GM21390 (cell line): ENCODE data around the gene ARL3.
"Not testable (repeated sequence)": the region's sequence is repeated elsewhere in the genome, so short reads cannot be mapped to it uniquely, and the experiment has no call there.

Source experiments
- ATAC-seq: cut with Tn5 transposase; IDR thresholded peaks from one replicate; pipeline ENCODE4 v1.9.1; 2021; ENCODE audit not compliant: unreplicated experiment

The ARL3 gene

DNA sequence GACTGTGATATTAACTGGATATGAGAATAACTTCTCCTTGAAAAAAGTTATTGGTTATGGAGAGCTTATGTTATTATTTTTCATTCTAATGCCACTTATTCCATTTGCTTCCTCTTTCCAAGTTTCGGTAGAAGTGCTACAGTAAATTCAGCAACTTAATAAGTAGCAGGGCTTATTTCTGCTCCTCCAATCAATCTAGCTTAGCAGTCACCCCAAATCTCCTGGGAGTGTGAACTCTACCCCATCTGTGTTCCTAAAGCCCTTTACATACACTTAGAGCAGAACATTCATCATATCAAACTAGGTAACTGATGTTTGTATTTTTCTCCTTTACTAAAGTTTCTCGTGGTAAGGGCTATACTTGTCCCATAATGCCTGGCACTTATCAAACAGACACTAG lies 8.7 kb downstream of the ARL3 start:
- ATAC-seq, result no peak

DNA sequence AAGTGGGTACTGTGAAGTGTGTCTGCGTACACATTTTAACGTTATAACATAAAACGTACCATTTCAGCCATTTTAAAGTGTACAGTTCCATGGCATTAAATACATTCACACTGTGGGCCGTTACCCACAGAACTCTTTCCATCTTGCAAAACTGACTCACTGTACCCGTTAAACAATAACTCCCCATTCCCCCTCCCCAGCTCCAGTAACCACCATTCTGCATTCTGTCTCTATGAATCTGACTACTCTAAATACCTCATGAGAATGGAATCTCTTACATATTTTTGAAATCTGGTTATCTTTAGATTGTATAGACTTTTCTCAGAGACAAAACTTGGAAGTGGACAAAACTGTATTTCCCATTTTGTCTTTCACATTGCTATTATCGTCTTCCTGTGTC lies 9.3 kb downstream of the ARL3 start:
- no peak for ATAC-seq

DNA sequence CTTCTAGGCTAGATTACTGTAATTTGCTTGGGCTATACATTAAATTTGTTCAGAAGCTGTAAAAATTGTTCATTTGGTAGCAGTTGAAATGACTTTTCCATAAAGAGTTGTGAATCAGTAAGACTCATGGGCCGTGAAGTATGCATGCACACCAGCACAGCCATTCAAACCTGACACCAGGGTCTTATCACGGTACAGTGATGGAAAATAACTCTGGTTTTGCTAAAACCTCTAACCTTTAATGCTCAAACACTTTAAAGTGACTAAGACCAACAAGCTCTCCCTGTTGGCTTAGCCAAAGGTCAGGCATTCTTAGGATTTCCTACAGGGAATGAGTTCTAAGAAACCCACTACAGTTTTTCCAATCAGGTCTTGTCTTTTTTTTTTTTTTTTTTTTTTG lies 11.5 kb downstream of the ARL3 start:
- no peak for ATAC-seq

DNA sequence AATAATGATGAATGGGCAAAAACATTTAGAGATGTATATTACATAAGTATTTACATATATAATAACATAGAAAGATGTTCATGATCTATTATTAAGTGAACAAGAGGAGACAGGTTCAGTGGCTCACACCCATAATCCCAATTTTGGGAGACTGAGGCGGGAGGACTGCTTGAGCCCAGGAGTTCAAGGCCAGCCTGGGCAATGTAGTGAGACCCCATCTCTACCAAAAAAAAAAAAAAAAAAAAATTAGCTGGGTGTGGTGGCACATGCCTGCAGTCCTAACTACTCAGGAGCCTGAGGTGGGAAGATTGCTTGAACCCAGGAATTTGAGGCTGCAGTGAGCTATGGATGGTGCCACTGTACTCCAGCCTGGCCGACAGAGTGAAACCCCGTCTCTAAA lies 12.4 kb downstream of the ARL3 start:
- no peak for ATAC-seq

DNA sequence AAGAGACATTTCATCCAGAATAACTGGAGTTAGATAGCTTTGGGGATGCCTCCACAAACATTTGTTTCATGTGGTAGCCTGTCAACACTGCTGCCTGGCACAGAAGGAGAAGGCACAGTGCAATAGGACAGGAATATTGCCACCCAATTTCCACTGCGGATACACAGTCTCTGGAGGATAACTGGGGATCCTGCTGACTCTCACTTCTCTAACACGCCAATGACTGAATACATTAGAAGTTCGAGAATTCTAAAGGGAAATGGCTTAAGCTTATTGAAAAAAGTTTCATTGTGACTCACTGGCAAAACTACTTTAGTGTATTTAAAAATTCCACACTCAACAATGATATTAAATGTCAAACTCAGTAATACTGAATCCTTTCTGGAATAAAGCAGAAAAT lies 12.9 kb downstream of the ARL3 start:
- ATAC-seq, result no peak

DNA sequence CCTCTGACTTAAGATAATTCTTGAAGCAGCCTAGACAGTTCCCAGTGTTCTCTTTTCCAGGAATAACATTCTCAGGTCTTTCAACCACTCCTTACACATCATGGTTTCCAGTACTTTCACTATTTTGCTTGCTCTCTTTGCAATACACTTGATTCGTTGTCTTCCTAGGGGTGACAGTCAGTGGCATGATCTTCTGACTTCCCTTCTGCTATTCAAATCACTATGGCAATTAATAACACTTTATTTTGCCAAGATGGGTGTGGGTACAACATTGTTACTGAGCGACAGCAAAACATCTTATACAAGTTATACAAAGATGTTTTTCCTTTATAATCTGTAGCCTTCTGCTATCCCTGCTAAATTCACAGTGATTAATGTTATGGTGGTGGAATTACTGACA lies 15.3 kb downstream of the ARL3 start:
- no peak for ATAC-seq

DNA sequence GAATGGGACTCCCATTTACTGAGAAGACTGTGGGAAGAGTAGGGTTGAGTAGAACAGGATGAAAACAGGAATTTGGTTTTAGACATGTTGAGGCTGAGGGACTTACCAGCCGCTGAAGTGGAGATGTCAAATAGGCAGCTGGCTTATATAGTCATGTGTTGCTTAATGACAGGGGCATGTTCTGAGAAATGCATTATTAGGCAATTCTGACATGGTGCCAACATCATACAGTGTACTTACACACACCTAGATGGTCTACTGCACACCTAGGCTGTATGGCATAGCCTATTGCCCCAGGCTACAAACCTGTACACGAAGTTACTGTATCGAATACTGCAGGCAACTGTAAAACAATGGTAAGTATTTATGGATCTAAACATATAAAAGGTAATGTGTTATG lies 17.5 kb downstream of the ARL3 start:
- no peak for ATAC-seq

DNA sequence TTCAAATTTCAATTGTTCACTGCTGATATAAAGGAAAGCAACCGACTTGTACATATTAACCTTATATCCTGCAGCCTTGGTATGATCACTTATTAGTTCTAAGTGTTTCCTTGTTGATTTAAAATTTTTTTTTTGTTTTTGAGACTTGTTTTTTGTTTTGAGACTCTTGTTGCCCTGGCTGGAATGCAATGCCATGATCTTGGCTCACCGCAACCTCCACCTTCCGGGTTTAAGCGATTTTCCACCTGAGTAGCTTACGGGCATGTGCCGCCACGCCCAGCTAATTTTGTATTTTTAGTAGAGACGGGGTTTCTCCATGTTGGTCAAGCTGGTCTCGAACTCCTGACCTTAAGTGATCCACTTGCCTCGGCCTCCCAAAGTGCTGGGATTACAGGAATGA lies 18.8 kb downstream of the ARL3 start:
- not testable (repeated sequence) for ATAC-seq

DNA sequence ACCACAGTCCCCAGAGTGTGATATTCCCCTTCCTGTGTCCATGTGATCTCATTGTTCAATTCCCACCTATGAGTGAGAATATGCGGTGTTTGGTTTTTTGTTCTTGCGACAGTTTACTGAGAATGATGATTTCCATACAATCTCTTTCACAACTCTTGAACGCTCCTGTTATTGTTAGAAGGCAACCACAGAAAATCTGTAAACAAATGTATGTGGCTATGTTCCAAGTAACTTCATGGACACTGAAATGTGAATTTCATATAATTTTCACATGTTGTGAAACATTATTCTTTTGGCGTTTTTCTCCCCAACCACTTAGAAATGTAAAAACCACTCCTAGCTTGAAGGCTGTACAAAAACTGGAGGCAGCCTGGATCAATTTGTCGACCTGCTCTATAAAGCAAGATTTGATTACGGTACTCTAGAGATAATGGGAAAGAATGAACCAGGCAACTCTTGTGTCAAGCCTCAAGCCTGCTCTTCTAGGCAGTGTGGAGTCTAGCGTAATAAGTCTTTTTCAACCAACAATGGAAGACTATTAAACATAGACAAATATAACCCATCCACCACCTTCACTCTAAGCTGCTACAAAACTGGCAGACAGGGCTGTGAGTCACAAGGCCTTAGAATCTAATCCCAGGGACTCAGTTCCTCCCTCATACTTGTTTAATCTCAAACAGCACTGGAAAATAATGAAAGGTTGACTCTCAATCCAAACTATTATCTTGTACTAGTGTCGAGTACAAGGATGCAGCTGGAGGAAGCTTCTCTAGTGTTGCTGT lies 22.7 kb downstream of the ARL3 start:
- ATAC-seq, result no peak

DNA sequence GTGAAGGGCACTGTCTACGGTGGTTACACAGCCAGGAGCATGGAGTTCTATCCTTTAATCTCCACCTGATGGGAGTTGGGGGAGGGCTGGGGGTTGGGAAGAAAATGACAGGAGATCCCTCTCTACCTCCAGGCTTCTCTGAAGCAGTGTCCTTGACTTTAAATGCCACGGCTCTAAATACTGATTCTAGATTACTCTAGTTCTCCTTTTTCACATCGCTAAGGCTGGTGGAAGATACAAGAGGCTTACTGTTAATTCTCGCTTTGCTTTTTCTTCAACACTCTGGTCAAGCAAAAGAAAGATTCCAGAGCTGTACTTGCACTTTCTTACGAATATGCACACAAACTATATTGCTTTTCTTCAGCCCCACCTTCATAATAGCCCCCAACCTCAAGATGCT lies 30.5 kb downstream of the ARL3 start:
- ATAC-seq, result no peak

DNA sequence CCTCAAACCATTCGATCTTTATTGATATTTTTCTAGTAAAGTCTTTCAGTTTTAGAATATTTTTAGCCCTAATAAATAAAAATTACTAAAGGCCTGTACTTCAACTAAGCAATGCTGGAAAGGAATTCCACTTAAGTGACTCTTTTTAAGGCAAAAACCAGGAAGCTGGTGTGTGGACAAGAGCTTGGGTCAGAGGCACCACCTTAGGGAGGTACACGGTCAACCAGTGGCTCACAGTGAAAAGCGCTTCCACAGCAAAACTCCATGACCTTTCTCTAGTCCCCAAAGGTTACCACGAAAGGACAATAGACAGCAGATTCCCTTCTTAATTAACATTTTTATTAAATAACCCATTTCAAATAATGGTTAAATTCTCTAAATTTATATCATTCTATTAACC lies 31.2 kb downstream of the ARL3 start:
- ATAC-seq, result no peak

DNA sequence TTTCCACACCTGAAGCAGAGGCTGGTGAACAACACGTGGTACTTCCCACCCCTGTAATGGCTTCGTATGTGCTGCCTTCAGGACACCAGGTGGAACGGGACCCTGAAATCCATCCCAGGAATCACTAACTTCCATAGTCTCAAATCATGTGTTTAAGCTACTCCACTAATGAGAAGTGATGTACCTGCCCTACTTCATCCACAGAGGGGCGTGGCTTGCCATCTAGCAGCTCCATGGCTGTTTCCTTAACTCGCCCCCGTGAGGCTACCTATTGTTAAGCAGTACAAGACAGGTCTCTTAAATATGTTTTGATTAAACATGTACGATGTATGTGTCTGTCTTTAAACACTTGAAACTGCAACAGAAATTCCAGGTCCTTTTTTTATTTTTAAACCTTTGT lies 31.8 kb downstream of the ARL3 start:
- ATAC-seq, result no peak

DNA sequence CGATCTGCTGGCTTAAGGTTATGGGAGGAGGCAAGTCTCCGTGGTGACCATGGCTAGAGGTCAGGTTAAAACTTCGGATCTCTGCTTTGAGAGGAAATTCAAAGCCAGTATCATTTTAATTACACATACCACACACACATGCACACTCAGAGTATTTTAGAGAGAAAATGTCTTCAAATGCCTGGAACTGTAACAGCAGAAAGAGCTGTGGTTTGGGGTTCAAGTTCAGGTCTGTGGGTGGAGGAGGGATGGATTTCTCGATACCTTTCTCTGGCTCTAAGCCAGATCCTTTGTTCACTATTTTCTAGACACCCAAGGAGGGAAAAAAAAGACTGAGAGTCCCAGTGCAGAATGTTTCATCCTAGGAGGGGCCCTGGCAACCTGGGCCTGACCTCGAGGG lies 32.5 kb downstream of the ARL3 start:
- no peak for ATAC-seq

DNA sequence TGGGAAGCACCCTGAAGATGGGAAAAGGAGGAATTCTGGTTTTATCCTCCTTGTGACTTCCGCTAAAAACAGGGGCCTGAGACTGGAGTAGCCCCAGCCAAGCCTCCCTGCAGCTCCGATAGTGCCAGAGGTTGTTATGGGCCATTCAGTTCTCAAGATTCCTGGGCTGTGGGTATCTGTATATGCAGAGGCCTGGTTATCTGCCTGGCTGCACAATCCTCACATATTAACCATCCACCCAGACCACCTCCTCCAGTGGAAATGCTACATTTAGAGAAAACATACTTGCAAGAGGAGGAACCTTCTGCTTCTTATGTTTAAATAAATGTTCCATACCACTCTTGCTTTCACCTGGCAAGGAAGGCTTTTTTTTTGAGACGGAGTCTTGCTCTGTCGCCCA lies 34.6 kb downstream of the ARL3 start:
- ATAC-seq, result no peak

DNA sequence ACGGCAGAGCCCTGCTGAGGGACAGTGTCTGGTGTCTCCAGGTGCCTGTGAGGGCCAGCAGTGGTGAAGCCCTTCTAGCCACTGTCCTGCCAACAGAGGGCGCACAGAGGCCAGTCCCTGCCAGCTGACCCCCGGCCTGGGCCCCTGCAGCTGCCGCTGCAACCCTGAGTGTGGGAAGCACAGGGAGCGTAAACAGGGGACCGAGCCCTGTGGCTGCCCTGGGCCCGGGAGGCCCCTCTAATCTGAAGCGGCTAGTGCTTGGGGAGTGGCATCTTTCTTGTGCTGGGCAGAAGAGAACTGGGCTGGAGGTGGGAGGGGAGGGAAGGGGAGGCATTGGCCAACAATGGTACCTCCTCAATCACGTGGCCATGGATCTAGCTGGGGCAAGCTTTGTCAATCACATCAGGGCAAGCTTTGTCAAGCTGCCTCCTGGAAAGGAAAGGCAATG lies 35.3 kb downstream of the ARL3 start:
- no peak for ATAC-seq

DNA sequence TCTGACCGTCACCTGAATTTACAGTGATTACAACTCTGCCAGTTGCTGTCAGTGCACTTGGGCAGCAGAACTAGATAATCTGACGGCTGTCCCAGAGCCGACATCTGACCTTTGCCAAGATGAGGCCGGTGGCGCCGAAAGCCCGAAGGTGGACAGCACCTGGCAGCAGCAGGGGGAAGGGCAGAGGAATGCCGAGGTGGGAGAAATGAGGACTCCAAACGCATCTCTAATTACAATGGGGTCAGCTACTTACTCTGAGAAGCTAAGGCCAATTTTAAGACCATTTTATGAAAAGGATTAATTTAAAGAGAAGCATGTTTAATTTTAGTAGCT lies 36.2 kb downstream of the ARL3 start:
- no peak for ATAC-seq

DNA sequence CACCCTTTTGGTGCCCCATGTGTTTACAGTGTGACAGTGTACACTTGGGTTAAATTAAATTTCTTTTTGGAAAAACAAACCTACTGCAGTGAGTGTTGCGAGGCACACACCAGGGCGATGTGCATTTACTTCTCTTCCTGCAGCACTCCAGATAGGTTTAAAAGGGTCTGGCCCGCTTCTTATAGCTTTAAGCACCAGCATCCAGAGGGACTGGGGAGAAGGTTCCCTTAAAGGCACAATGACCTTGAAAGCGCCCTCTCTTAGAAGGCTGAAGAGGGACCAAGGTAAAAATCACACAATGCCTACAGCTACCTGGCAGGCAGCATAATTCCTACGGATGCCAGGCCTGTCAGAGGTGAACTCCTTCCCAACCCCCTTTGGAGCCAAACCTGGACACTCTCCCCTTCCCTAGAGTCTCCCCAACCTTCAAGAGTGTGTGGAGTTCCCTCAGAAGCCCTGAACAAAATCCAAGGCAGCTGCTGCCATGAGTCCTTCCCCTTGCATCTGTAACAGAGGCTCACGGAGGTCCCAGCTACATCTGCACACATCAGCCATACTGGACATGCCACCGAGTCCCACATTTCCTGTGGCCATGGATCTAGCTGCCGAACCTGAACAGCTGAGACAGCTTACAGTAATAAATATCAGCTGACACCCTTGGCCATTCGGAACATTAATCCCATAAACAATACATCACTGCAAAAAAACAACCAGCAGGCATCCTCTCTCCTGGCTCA lies 36.7 kb downstream of the ARL3 start:
- ATAC-seq, result no peak

DNA sequence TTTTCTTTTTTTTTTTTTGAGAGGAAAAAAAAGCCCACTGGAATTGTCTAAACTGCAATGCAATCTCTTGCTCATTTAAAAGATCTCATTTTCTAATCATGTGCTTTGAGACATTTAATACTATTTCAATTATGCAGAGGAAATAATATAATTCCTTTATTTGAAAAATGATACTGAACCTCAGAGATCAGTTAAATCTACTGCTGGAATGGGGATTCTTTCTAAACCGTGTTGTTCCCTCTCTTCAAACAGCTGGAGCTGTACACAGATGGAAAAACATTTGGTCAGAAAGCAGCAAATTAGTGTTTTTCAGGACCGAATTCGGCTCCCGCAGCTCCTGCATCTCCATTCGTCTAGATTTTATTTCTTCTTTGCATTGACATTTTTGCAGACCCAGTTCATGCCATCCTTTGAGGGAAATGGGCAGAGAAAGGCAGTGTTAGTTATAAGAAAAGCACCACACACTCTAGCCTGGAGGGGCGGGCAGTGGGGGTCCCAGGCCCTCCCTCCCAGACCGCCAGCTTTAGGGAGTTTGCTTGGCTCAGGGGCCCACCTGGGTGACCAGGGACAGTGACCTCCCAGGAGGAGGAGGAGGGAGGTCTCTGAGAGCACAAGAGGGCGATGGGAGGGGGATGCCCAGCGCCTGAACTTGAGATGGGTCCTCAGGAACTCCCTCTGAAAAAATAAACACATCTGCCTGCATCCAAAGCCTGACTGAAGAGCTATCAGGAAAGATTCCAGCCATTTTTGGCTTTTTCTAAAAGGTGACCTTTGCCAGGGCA lies 37.5 kb downstream of the ARL3 start:
- no peak for ATAC-seq

DNA sequence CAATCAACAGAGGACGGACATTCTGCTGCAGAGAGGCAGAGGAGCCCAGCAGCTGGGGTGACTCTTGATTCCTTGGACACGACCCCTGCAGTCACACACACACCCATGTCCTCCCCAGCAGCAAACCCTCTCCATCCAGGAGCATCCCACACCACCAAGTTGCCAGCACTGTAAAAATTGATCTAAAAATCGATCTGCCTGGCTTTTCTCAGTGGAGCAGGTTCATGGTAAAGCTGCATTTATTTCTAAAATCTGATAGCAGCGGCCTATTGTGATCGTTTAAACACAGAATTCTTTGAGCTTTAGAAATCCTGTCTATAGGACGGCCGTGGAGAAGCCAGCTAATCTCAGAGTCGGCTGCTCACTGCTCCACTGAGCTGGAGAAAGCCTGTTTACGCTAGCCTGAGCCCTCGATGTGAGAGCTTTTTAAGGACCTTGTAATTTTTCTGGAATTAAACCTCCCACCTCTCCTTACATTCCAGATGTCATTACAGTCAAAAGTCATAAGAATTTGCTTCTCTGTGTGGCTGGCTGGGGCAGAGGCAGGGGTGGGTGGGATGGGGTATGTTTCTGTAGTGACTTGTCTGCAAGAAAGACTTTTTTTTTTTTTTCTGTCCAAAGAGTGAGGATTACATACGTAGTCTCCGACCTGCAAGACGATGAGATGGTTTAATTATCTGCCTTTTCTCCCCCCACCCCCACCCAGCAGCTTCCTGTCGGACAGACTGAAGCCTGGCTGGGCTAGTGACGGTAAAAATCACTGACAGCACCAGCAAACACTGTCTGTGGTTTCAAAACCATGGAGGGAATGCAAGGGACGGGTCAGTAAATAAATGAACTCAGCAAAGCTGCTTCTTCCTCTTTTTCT lies 38.3 kb downstream of the ARL3 start:
- ATAC-seq, result no peak

DNA sequence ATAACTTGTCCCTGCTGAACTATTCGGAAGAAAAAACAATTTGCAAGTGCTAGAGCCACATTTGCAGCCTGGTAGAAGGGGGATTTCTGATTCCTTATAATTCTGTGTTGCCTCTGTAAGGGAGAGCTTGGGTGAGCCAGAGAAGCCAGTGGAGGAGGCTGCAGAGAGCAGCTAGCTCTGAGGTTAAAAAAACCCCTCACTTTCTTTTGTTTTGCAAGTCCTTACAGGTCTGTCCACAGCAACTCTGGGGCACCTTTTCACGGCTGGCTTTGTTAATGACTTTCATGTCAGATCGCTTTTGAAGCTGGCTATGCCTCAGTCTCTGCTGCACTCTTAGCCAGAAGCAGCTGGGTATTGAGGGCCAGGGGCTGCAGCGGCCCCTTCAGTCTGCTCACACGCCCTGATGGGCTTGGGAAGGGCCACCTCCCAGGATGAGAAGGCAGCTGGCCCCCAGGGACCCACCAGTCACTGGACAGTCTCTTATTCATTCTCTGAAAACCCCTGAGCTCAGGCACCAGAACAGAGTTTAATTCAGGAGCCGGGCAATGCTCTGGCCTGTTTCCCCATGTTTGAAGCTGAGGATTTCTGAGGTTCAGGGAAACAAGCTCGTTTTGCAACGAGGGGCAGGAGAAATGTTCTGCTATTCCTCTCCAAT lies 39.1 kb downstream of the ARL3 start:
- ATAC-seq, result no peak

DNA sequence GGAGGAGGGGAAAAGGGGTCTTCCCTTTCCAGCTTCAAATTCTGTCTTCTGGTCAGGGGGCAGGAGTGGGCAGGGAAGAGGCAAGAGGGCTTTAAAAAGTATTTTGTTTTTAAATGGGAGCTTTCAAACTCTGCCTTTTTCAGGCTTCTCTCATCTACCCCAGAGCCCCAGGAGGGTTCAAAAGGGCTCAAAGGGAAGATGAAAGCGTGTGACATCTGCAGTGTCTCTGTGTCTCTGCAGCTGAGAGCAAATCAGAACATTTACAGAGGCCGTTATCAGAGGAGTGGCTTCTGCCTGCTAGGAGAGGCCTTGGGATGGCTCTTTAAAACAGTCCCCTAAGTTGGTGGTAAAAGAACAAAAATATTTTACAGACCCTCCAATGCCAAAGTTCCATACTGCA lies 39.6 kb downstream of the ARL3 start:
- no peak for ATAC-seq
